Astrocyte (in vitro differentiated cells and primary cell): ENCODE measurements around the gene SLCO2A1.

Experiments used
- EZH2 ChIP-seq: IDR thresholded peaks from 2 replicates; pipeline ENCODE4 v1.6.1; 2012; ENCODE audit warnings: mild to moderate bottlenecking, low read length, inconsistent platforms; ENCODE audit not compliant: insufficient read depth
- TF ChIP-seq, protein P1 (sequence below): IDR thresholded peaks from 2 replicates; pipeline ENCODE4 v1.5.1; 2011; ENCODE audit warnings: low read depth, mild to moderate bottlenecking, inconsistent platforms, low read length, moderate library complexity; ENCODE audit not compliant: insufficient read depth

- TF ChIP-seq, protein P1, sequence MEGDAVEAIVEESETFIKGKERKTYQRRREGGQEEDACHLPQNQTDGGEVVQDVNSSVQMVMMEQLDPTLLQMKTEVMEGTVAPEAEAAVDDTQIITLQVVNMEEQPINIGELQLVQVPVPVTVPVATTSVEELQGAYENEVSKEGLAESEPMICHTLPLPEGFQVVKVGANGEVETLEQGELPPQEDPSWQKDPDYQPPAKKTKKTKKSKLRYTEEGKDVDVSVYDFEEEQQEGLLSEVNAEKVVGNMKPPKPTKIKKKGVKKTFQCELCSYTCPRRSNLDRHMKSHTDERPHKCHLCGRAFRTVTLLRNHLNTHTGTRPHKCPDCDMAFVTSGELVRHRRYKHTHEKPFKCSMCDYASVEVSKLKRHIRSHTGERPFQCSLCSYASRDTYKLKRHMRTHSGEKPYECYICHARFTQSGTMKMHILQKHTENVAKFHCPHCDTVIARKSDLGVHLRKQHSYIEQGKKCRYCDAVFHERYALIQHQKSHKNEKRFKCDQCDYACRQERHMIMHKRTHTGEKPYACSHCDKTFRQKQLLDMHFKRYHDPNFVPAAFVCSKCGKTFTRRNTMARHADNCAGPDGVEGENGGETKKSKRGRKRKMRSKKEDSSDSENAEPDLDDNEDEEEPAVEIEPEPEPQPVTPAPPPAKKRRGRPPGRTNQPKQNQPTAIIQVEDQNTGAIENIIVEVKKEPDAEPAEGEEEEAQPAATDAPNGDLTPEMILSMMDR: no peak
- TF ChIP-seq EZH2: no peak
These were observed 100.7 kb downstream of the SLCO2A1 start for GRCh38 chr3:133928903-133929607.
